ENCODE results near the gene EFCAB12. TPM values are rescaled to one million over a fixed set of nuclear protein-coding genes. Genes with fewer than 3 reads are reported as not detected.

EFCAB12 gene
- total and polyA plus RNA-seq, 2 of the 4 experiments (the other 2 are of a cell fraction), result under 0.01 to 0.17 TPM

DNA sequence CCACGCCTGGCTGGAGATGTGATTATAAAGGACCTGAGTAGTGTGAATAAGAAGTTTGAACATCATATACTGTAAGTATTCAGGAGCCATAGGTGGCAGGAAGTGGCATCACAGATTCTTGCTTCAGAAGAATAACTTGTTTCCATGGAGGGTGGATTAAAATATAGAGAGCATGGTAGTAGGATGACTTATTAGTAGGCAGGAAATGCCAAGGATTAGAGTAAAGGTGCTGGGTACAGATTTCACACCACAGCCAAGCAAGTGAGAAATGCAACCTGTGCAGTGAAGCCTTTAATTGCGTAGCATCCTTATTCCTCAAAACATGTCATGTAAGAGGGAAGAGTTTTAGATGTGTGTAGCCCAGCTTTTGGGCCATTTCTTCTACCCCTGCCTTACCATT lies 42.4 kb upstream of the EFCAB12 start:
- CTCF ChIA-PET, result no interaction called here
- DNase-seq (no peak), ATAC-seq (ENCODE audit: low read depth) (no peak)
- intact Hi-C loops (cut with micrococcal nuclease) (no loop called here), dilution Hi-C loops (cut with HindIII; ENCODE audit: low sequenced_read_pairs, unreplicated experiment) (no loop called here), in situ Hi-C loops (cut with MboI; ENCODE audit: low sequenced_read_pairs) (no loop called here)
- POLR2A ChIA-PET (ENCODE audit: unreplicated experiment), result no interaction called here
- Histone ChIP-seq H2BK15ac (ENCODE audit: low read depth, low read length) (no peak overlapping the region), H2BK120ac (ENCODE audit: low read depth, low read length) (no peak overlapping the region), H3K4me1 (ENCODE audit: control insufficient read depth, insufficient read depth, low read length) (peaks cover 2% of the 10 kb centered on the region; the same call in 1 of the 2 replicates), H2BK20ac (ENCODE audit: low read depth, low read length) (no peak overlapping the region), H4K91ac (ENCODE audit: insufficient read depth, low read depth, low read length) (no peak overlapping the region), H3K9me1 (ENCODE audit: insufficient read depth, low read length) (peaks cover 11% of the 10 kb centered on the region), H3K4ac (ENCODE audit: low read depth, low read length) (no peak overlapping the region), H3K14ac (replicated peaks; ENCODE audit: low read depth, low read length) (no peak overlapping the region), H3K9me3 (ENCODE audit: control insufficient read depth, insufficient read depth, low read length) (no peaks in the 10 kb centered on the region), H3K56ac (ENCODE audit: extremely low read depth, insufficient read depth, low read length) (no peak overlapping the region), H3K27me3 (ENCODE audit: control insufficient read depth, insufficient read depth, low read length) (no peaks in the 10 kb centered on the region), H3K4me3 (ENCODE audit: insufficient read depth, low read depth, low read length) (no peak overlapping the region), H2AFZ (replicated peaks; ENCODE audit: low read length, poor library complexity) (no peak overlapping the region), H2AK9ac (replicated peaks; ENCODE audit: low read depth, low read length, poor library complexity) (no peak overlapping the region), H4K8ac (ENCODE audit: low read depth in 2 of 2, low read length in 2 of 2) (no peak overlapping the region), H4K5ac (ENCODE audit: low read depth, low read length) (no peak overlapping the region), H3K79me1 (ENCODE audit: low read depth in 1 of 2, low read length in 2 of 2) (peaks cover 0 to 8% of the 10 kb centered on the region in 2 experiments; a peak in 1 of 4 replicates), H3K27ac (ENCODE audit: insufficient read depth, low read length) (no peak overlapping the region), H3K18ac (ENCODE audit: low read depth, low read length) (no peak overlapping the region), H2BK5ac (ENCODE audit: low read depth, low read length, poor library complexity, severe bottlenecking) (no peak overlapping the region), H3K36me3 (ENCODE audit: control insufficient read depth, insufficient read depth, low read length) (peaks cover 8% of the 10 kb centered on the region), H3K9ac (ENCODE audit: low read depth, low read length) (no peak overlapping the region), H3K4me2 (ENCODE audit: low read depth, low read length) (no peak overlapping the region), H4K20me1 (ENCODE audit: insufficient read depth, low read length) (no peaks in the 10 kb centered on the region), H2AK5ac (ENCODE audit: low read depth, low read length) (no peak overlapping the region), H3K23ac (ENCODE audit: low read depth, low read length) (no peak overlapping the region)
- no CpG with 5 or more reads among the region's 2 CpGs for WGBS, 2 experiments (ENCODE audit: extremely low coverage in 2 of 2, insufficient read length in 1 of 2)
- no peak for TF ChIP-seq MAZ (IDR thresholded peaks at IDR 0.05; ENCODE audit: borderline replicate concordance, low read depth, low read length)
- TF ChIP-seq NFE2L2 (IDR thresholded peaks at IDR 0.05; ENCODE audit: low read depth, low read length), result no peak
- TF ChIP-seq CEBPB (IDR thresholded peaks at IDR 0.05; ENCODE audit: low read depth, low read length), result no peak
- TF ChIP-seq, protein P1, sequence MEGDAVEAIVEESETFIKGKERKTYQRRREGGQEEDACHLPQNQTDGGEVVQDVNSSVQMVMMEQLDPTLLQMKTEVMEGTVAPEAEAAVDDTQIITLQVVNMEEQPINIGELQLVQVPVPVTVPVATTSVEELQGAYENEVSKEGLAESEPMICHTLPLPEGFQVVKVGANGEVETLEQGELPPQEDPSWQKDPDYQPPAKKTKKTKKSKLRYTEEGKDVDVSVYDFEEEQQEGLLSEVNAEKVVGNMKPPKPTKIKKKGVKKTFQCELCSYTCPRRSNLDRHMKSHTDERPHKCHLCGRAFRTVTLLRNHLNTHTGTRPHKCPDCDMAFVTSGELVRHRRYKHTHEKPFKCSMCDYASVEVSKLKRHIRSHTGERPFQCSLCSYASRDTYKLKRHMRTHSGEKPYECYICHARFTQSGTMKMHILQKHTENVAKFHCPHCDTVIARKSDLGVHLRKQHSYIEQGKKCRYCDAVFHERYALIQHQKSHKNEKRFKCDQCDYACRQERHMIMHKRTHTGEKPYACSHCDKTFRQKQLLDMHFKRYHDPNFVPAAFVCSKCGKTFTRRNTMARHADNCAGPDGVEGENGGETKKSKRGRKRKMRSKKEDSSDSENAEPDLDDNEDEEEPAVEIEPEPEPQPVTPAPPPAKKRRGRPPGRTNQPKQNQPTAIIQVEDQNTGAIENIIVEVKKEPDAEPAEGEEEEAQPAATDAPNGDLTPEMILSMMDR (conservative IDR thresholded peaks at IDR 0.05; ENCODE audit: low read depth, low read length), result no peak
- no peak for TF ChIP-seq RAD21 (IDR thresholded peaks at IDR 0.05; ENCODE audit: low read length)
- TF ChIP-seq POLR2A (IDR thresholded peaks at IDR 0.05; ENCODE audit: low read depth, low read length), result no peak
- no peak for TF ChIP-seq CHD1 (IDR thresholded peaks at IDR 0.05; ENCODE audit: low read depth, low read length)
- TF ChIP-seq MAFK (IDR thresholded peaks at IDR 0.05; ENCODE audit: low read depth, low read length), result no peak
- no peak for TF ChIP-seq FOS (IDR thresholded peaks at IDR 0.05; ENCODE audit: low read depth, low read length)
- no peak for TF ChIP-seq RCOR1 (IDR thresholded peaks at IDR 0.05; ENCODE audit: insufficient replicate concordance, low read length)
- TF ChIP-seq MXI1 (IDR thresholded peaks at IDR 0.05; ENCODE audit: borderline replicate concordance, low read depth, low read length), result no peak
- TF ChIP-seq, protein P2, sequence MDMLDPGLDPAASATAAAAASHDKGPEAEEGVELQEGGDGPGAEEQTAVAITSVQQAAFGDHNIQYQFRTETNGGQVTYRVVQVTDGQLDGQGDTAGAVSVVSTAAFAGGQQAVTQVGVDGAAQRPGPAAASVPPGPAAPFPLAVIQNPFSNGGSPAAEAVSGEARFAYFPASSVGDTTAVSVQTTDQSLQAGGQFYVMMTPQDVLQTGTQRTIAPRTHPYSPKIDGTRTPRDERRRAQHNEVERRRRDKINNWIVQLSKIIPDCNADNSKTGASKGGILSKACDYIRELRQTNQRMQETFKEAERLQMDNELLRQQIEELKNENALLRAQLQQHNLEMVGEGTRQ (IDR thresholded peaks at IDR 0.05; ENCODE audit: low read depth, low read length), result no peak
- TF ChIP-seq RFX5 (IDR thresholded peaks at IDR 0.05; ENCODE audit: low read depth, low read length), result no peak
- TF ChIP-seq SMC3 (IDR thresholded peaks at IDR 0.05; ENCODE audit: low read depth, low read length), result no peak
- no peak for TF ChIP-seq BHLHE40 (IDR thresholded peaks at IDR 0.05; ENCODE audit: low read depth, low read length)
- TF ChIP-seq, protein P3, sequence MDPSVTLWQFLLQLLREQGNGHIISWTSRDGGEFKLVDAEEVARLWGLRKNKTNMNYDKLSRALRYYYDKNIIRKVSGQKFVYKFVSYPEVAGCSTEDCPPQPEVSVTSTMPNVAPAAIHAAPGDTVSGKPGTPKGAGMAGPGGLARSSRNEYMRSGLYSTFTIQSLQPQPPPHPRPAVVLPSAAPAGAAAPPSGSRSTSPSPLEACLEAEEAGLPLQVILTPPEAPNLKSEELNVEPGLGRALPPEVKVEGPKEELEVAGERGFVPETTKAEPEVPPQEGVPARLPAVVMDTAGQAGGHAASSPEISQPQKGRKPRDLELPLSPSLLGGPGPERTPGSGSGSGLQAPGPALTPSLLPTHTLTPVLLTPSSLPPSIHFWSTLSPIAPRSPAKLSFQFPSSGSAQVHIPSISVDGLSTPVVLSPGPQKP (IDR thresholded peaks at IDR 0.05; ENCODE audit: borderline replicate concordance, low read depth, low read length), result no peak
- BruUV-seq (replicated peaks), result no TSS peak
